Measurements from ENCODE around the gene CDKN3. TPM values are rescaled to one million over a fixed set of nuclear protein-coding genes. Genes with fewer than 3 reads are reported as not detected.

CDKN3 gene
- total RNA-seq, 1 donor from 2014 or later, result 4.3 TPM

DNA sequence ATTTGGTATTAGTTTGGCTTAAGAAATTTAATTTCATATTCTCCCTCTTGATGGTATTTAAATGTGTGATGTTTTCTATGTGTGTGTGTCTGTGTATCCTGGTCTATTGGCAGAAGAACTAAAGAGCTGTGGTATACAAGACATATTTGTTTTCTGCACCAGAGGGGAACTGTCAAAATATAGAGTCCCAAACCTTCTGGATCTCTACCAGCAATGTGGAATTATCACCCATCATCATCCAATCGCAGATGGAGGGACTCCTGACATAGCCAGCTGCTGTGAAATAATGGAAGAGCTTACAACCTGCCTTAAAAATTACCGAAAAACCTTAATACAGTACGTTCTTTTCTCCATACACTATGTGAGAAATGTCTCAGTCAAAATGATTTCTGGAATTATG is 14.6 kb downstream of the CDKN3 start:
- no peaks in the 10 kb centered on the region for H3K27me3 ChIP-seq (ENCODE audit: low read depth)
- no peak overlapping the region for H3K27ac ChIP-seq (replicated peaks)
- peaks cover 3% of the 10 kb centered on the region for H3K36me3 ChIP-seq
- no peak overlapping the region for H3K4me3 ChIP-seq
- no peaks in the 10 kb centered on the region for H3K4me1 ChIP-seq
- no peak for DNase-seq
- TF ChIP-seq, protein P1, sequence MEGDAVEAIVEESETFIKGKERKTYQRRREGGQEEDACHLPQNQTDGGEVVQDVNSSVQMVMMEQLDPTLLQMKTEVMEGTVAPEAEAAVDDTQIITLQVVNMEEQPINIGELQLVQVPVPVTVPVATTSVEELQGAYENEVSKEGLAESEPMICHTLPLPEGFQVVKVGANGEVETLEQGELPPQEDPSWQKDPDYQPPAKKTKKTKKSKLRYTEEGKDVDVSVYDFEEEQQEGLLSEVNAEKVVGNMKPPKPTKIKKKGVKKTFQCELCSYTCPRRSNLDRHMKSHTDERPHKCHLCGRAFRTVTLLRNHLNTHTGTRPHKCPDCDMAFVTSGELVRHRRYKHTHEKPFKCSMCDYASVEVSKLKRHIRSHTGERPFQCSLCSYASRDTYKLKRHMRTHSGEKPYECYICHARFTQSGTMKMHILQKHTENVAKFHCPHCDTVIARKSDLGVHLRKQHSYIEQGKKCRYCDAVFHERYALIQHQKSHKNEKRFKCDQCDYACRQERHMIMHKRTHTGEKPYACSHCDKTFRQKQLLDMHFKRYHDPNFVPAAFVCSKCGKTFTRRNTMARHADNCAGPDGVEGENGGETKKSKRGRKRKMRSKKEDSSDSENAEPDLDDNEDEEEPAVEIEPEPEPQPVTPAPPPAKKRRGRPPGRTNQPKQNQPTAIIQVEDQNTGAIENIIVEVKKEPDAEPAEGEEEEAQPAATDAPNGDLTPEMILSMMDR (IDR thresholded peaks at IDR 0.05; ENCODE audit: borderline replicate concordance), result no peak
- no peaks in the 10 kb centered on the region for H3K9me3 ChIP-seq (replicated peaks)
- intact Hi-C loops (cut with micrococcal nuclease), result no loop called here

DNA sequence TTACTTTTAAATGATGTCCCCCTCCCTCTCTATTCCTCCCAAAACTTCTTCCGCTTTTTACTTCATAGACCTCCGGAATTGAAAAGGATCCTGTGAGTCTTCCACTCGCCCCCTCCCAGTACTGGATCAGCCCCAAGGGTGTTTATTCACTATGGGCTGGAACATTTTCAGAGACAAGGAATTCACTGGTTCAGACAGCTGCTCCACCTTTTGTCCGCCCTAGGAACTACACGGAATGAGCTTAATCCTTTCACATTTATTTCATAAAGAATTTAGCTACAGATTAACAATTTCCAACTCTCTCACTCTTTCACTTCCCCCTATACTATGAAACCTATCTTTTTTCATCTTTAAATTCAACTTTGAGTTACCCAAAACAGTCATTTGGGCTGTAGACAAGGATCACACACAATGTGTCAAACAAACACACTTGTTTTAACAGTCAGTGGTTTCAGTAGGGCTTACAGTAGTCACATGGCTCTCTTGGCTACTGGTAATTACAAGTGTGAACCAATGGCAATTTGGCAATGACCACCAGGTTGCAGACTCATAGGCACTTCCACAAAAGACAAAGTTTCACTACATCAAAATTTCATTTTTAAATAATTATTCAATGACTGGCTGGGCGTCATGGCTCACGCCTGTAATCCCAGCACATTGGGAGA is 23.8 kb downstream of the CDKN3 start:
- Histone ChIP-seq H3K36me3 (peaks cover 5% of the 10 kb centered on the region), H3K9me3 (replicated peaks) (no peaks in the 10 kb centered on the region), H3K27me3 (ENCODE audit: low read depth) (no peaks in the 10 kb centered on the region), H3K4me3 (no peak overlapping the region), H3K27ac (replicated peaks) (no peak overlapping the region), H3K4me1 (no peaks in the 10 kb centered on the region)
- intact Hi-C loops (cut with micrococcal nuclease), result no loop called here
- TF ChIP-seq, protein P1 (IDR thresholded peaks at IDR 0.05; ENCODE audit: borderline replicate concordance), result peak; percentile 72
- no peak for DNase-seq

DNA sequence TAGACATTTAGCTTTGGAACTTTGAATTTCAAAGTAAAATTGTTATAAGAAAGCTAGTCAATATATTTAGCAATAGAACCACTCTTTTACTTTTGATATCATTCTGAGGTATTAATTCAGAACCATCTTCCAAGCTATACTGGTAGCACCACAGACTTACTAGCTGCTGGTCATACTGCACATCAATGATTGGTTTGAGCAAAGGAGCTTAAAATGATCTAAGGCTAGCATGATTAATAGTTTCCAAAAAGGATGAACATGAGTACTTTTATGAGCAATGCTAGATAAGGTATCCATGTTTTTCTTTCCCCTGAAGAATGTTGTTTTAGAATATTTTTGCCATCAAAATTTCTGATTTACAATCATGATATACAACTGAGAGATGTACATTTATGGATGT is 27.2 kb downstream of the CDKN3 start:
- Histone ChIP-seq H3K4me1 (peaks cover 12% of the 10 kb centered on the region), H3K27me3 (ENCODE audit: low read depth) (no peaks in the 10 kb centered on the region), H3K9me3 (replicated peaks) (no peaks in the 10 kb centered on the region), H3K4me3 (no peak overlapping the region), H3K27ac (replicated peaks) (no peak overlapping the region), H3K36me3 (peaks cover 39% of the 10 kb centered on the region)
- TF ChIP-seq, protein P1 (IDR thresholded peaks at IDR 0.05; ENCODE audit: borderline replicate concordance), result no peak
- intact Hi-C loops (cut with micrococcal nuclease), result no loop called here
- DNase-seq, result no peak

DNA sequence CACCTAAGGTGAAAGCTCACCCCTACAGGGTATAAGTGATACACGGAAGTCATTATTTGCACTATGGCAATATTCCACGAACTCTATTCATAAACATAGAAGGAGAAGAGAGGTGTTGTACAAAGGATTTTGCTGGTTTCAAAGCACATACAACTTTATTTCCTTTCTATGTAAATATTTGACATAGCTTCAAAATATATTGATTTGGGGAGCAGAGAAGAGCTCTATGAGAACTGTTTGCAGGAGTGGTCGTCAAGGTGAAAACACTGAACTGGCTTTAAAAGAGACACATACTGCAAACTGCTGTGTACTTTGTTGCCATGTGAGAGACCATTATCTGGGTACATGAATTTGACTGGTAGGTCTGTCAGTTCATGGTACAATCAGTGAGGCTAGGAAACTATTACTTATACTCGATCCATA is 27.7 kb downstream of the CDKN3 start:
- Histone ChIP-seq H3K4me1 (peaks cover 12% of the 10 kb centered on the region), H3K9me3 (replicated peaks) (no peaks in the 10 kb centered on the region), H3K4me3 (no peak overlapping the region), H3K27ac (replicated peaks) (no peak overlapping the region), H3K36me3 (peaks cover 44% of the 10 kb centered on the region), H3K27me3 (ENCODE audit: low read depth) (no peaks in the 10 kb centered on the region)
- intact Hi-C loops (cut with micrococcal nuclease), result no loop called here
- TF ChIP-seq, protein P1 (IDR thresholded peaks at IDR 0.05; ENCODE audit: borderline replicate concordance), result no peak
- DNase-seq, result no peak

DNA sequence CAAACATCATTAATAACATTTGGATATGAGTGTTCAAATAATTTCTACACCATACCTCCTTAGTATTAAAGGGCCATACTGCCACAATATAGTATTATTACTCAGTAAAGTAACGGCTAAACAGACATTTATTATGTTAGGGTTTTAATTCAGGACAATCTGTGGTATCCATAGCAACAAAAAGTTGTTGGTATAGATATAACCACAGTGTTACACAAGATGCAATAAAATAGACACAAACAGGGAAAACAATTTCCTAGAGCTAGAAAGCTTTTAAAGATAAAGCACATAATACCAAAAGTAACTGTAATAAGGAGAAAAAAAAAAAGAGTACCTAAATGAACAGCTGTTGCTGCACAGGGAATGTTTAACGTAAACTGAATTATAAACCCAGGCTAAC is 28.3 kb downstream of the CDKN3 start:
- no peak overlapping the region for H3K4me3 ChIP-seq
- peaks cover 50% of the 10 kb centered on the region for H3K36me3 ChIP-seq
- H3K27ac ChIP-seq (replicated peaks), result no peak overlapping the region
- H3K9me3 ChIP-seq (replicated peaks), result no peaks in the 10 kb centered on the region
- no peaks in the 10 kb centered on the region for H3K27me3 ChIP-seq (ENCODE audit: low read depth)
- intact Hi-C loops (cut with micrococcal nuclease), result no loop called here
- H3K4me1 ChIP-seq, result peaks cover 12% of the 10 kb centered on the region
- DNase-seq, result no peak
- TF ChIP-seq, protein P1 (IDR thresholded peaks at IDR 0.05; ENCODE audit: borderline replicate concordance), result no peak
